HepG2 (cell line): ENCODE results near the gene TBC1D10B. TPM values are rescaled to one million over a fixed set of nuclear protein-coding genes. Genes with fewer than 3 reads are reported as not detected.

ENCODE experiments used
- ATF1 ChIP-seq: IDR thresholded peaks from 2 replicates; pipeline ENCODE4 v1.6.1; 2016; ENCODE audit warnings: mild to moderate bottlenecking, control low read depth
- EEA1 ChIP-seq: sonication (generic); formaldehyde crosslinking; IDR thresholded peaks from 2 replicates; pipeline ENCODE4 v1.5.1; 2020; ENCODE audit warnings: mild to moderate bottlenecking, missing genetic modification reagents, borderline replicate concordance
- FOXA3 ChIP-seq: IDR thresholded peaks from 2 replicates; pipeline ENCODE4 v1.6.1; 2016; ENCODE audit warnings: missing genetic modification reagents, missing compliant biosample characterization
- GFI1 ChIP-seq: sonication (generic); formaldehyde crosslinking; IDR thresholded peaks from 2 replicates; pipeline ENCODE4 v1.5.0; 2020; ENCODE audit warnings: missing genetic modification reagents, mild to moderate bottlenecking, borderline replicate concordance
- KDM4B ChIP-seq: sonication (generic); formaldehyde crosslinking; IDR thresholded peaks from 2 replicates; pipeline ENCODE4 v1.4.0; 2020; ENCODE audit warnings: missing genetic modification reagents
- NAIF1 ChIP-seq: sonication (generic); formaldehyde crosslinking; IDR thresholded peaks from 2 replicates; pipeline ENCODE4 v1.5.0; 2020; ENCODE audit warnings: mild to moderate bottlenecking, missing genetic modification reagents, borderline replicate concordance
- NFRKB ChIP-seq: fragments of 450-650 bp; IDR thresholded peaks from 2 replicates; pipeline ENCODE4 v1.6.1; 2017
- POLR2G ChIP-seq: fragments of 200-400 bp; formaldehyde crosslinking; IDR thresholded peaks from 2 replicates; pipeline ENCODE4 v1.6.1; 2018; ENCODE audit warnings: mild to moderate bottlenecking, low read depth, low read length, moderate library complexity
- SSRP1 ChIP-seq: IDR thresholded peaks from 2 replicates; pipeline ENCODE4 v1.6.1; 2016; ENCODE audit warnings: control low read depth
- TBL1XR1 ChIP-seq: fragments of 150-350 bp; IDR thresholded peaks from 2 replicates; pipeline ENCODE4 v1.6.1; 2014; ENCODE audit warnings: borderline replicate concordance, low read length; ENCODE audit not compliant: partially characterized antibody
- ZBTB1 ChIP-seq: sonication (generic); formaldehyde crosslinking; IDR thresholded peaks from 2 replicates; pipeline ENCODE4 v1.4.0; 2020; ENCODE audit warnings: missing genetic modification reagents, borderline replicate concordance
- ZFP62 ChIP-seq: sonication (generic); formaldehyde crosslinking; IDR thresholded peaks from 2 replicates; pipeline ENCODE4 v1.4.0; 2020; ENCODE audit warnings: missing genetic modification reagents
- ZNF205 ChIP-seq: IDR thresholded peaks from 2 replicates; pipeline ENCODE4 v1.6.1; 2018; ENCODE audit warnings: missing biosample characterization, missing genetic modification reagents
- ZNF3 ChIP-seq: IDR thresholded peaks from 2 replicates; pipeline ENCODE4 v1.7.0; 2017; ENCODE audit warnings: inconsistent platforms
- ZNF547 ChIP-seq: sonication (generic); formaldehyde crosslinking; IDR thresholded peaks from 2 replicates; pipeline ENCODE4 v1.5.1; 2020; ENCODE audit warnings: mild to moderate bottlenecking, missing genetic modification reagents
- ZNF569 ChIP-seq: sonication (generic); formaldehyde crosslinking; IDR thresholded peaks from 2 replicates; pipeline ENCODE4 v1.5.0; 2020; ENCODE audit warnings: mild to moderate bottlenecking, missing genetic modification reagents, moderate library complexity, borderline replicate concordance
- polyA plus RNA-seq, 8 experiments: library from polyadenylated mRNA; depleted of rRNA in 3 of 8; stranded (reverse) in 7 of 8; unstranded in 1 of 8; fragments of >200 nt; fragmentation: Illumina TruSeq in 4 of 8; extraction: Trizol in 4 of 8; gene quantifications; 2 replicates each; pipeline versions ENCODE4 v1.2.1 to v1.2.3, GENCODE V29; 2011 to 2016; ENCODE audit warnings: low read depth in 4 of 8, missing spikeins in 1 of 8, mixed read lengths in 1 of 8; ENCODE audit not compliant: insufficient read depth in 1 of 8
- total RNA-seq, 5 experiments: library from RNA; depleted of rRNA; stranded (reverse); fragments of >200 nt; fragmentation: Illumina TruSeq; extraction: Trizol; gene quantifications; 2 replicates each; pipeline ENCODE4 v1.2.3, GENCODE V29; 2016; ENCODE audit warnings: low read depth in 1 of 5
- TF ChIP-seq, protein P1 (sequence below): sonication (generic); formaldehyde crosslinking; IDR thresholded peaks from 2 replicates; pipeline ENCODE4 v1.5.1; 2020; ENCODE audit warnings: mild to moderate bottlenecking, missing genetic modification reagents, moderate library complexity
- TF ChIP-seq, protein P2 (sequence below): sonication (generic); formaldehyde crosslinking; IDR thresholded peaks from 2 replicates; pipeline ENCODE4 v1.4.0; 2020; ENCODE audit warnings: mild to moderate bottlenecking, missing genetic modification reagents
- TF ChIP-seq, protein P3 (sequence below): sonication (generic); formaldehyde crosslinking; IDR thresholded peaks from 2 replicates; pipeline ENCODE4 v1.5.0; 2020; ENCODE audit warnings: missing genetic modification reagents
- TF ChIP-seq, protein P4 (sequence below): sonication (generic); formaldehyde crosslinking; IDR thresholded peaks from 2 replicates; pipeline ENCODE4 v1.4.0; 2020; ENCODE audit warnings: mild to moderate bottlenecking, missing genetic modification reagents

TBC1D10B gene
- total and polyA plus RNA-seq, 2 of the 13 experiments (the other 11 are each of a cell fraction or from before 2014, with no cell fraction given) = 15.7 to 24.8 TPM

DNA sequence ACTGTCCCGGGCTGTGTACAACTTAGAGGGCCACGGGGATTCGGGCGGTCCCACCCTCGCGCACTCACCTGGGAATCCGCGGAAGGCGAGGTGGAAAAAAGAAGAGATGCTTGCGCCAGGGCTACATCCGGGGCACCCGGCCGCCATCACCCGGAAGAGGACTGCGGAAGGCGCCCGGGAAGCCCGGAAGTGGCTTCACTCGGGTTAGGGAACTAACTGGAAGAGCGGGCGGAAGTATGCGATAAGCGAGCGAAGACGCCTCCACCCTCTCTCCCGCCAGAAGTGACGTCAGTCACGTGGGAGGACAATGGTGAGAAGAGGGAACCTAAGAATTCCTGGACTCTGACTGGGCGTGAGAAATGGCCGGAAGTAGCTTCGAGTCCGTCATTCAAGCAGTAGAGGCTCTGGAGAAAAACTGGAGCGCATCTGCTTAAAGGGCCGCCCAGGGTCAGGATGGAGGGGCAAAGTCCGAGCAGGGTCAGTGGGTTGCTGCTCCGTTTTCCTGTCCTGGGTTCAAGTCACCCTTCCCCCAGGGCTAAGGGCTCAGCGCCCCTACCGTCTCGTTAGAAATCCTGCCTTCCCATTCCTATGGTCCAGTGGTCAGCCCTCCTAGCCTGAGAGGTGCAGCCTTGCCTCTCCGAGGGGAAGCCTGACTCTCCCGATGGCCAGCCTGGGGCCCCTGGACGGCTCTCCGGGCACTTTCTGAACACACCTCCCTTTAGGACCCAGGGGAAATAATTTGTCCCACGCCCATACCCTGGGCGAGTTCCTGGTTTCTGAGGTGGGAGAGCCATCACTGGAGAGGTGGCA is 14.9 kb downstream of the TBC1D10B start, which contains the start of gene CD2BP2 (continued):
- TF ChIP-seq NFRKB (no peak), TBL1XR1 (peak; percentile 42), KDM4B (CRISPR knock-in tag) (peak; percentile 30), ZNF3 (CRISPR knock-in tag) (0 out of 2 replicates have a peak, but pooled peaks have one; percentile 51), ZNF547 (CRISPR knock-in tag) (no peak; the same call in 1 of the 2 replicates), EEA1 (CRISPR knock-in tag) (0 out of 2 replicates have a peak, but pooled peaks have one; percentile 30), ZBTB1 (CRISPR knock-in tag) (no peak), GFI1 (no peak), SSRP1 (CRISPR knock-in tag) (no peak), ATF1 (CRISPR knock-in tag) (peak; percentile 95), POLR2G (peak; percentile 74), ZFP62 (no peak), ZNF205 (CRISPR knock-in tag) (peak; percentile 72), FOXA3 (CRISPR knock-in tag) (peak; percentile 64), ZNF569 (CRISPR knock-in tag) (peak; percentile 93; the same call in 1 of the 2 replicates), NAIF1 (peak; percentile 33)
- TF ChIP-seq, protein P1, sequence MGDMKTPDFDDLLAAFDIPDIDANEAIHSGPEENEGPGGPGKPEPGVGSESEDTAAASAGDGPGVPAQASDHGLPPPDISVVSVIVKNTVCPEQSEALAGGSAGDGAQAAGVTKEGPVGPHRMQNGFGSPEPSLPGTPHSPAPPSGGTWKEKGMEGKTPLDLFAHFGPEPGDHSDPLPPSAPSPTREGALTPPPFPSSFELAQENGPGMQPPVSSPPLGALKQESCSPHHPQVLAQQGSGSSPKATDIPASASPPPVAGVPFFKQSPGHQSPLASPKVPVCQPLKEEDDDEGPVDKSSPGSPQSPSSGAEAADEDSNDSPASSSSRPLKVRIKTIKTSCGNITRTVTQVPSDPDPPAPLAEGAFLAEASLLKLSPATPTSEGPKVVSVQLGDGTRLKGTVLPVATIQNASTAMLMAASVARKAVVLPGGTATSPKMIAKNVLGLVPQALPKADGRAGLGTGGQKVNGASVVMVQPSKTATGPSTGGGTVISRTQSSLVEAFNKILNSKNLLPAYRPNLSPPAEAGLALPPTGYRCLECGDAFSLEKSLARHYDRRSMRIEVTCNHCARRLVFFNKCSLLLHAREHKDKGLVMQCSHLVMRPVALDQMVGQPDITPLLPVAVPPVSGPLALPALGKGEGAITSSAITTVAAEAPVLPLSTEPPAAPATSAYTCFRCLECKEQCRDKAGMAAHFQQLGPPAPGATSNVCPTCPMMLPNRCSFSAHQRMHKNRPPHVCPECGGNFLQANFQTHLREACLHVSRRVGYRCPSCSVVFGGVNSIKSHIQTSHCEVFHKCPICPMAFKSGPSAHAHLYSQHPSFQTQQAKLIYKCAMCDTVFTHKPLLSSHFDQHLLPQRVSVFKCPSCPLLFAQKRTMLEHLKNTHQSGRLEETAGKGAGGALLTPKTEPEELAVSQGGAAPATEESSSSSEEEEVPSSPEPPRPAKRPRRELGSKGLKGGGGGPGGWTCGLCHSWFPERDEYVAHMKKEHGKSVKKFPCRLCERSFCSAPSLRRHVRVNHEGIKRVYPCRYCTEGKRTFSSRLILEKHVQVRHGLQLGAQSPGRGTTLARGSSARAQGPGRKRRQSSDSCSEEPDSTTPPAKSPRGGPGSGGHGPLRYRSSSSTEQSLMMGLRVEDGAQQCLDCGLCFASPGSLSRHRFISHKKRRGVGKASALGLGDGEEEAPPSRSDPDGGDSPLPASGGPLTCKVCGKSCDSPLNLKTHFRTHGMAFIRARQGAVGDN (CRISPR knock-in tag) = peak; percentile 94
- TF ChIP-seq, protein P2, sequence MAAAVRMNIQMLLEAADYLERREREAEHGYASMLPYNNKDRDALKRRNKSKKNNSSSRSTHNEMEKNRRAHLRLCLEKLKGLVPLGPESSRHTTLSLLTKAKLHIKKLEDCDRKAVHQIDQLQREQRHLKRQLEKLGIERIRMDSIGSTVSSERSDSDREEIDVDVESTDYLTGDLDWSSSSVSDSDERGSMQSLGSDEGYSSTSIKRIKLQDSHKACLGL = no peak; the same call in 1 of the 2 replicates
- TF ChIP-seq, protein P3, sequence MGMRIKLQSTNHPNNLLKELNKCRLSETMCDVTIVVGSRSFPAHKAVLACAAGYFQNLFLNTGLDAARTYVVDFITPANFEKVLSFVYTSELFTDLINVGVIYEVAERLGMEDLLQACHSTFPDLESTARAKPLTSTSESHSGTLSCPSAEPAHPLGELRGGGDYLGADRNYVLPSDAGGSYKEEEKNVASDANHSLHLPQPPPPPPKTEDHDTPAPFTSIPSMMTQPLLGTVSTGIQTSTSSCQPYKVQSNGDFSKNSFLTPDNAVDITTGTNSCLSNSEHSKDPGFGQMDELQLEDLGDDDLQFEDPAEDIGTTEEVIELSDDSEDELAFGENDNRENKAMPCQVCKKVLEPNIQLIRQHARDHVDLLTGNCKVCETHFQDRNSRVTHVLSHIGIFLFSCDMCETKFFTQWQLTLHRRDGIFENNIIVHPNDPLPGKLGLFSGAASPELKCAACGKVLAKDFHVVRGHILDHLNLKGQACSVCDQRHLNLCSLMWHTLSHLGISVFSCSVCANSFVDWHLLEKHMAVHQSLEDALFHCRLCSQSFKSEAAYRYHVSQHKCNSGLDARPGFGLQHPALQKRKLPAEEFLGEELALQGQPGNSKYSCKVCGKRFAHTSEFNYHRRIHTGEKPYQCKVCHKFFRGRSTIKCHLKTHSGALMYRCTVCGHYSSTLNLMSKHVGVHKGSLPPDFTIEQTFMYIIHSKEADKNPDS (CRISPR knock-in tag) = peak; percentile 71; the same call in 1 of the 2 replicates
- TF ChIP-seq, protein P4, sequence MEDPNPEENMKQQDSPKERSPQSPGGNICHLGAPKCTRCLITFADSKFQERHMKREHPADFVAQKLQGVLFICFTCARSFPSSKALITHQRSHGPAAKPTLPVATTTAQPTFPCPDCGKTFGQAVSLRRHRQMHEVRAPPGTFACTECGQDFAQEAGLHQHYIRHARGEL (CRISPR knock-in tag) = no peak; the same call in 1 of the 2 replicates
